CD14-positive monocyte (primary cell): ENCODE measurements around the gene DOCK1. TPM values are rescaled to one million over a fixed set of nuclear protein-coding genes. Genes with fewer than 3 reads are reported as not detected.

ENCODE experiments used
- DNase-seq, 3 donors: peaks; one replicate each; pipeline ENCODE4 v3.0.0-alpha.2; 2011 to 2022
- H2AFZ ChIP-seq: 2 replicates; pipeline ENCODE4 v1.6.0; 2012; ENCODE audit warnings: mild to moderate bottlenecking, low read depth, low read length, inconsistent platforms; ENCODE audit not compliant: insufficient read depth, poor library complexity, severe bottlenecking
- H3K27ac ChIP-seq, 2 donors: 1 replicate in 1 of 2; 2 replicates in 1 of 2; pipeline ENCODE4 v1.5.1; 2012 to 2013; ENCODE audit warnings: low read length in 2 of 2, control low read depth in 1 of 2, inconsistent platforms in 1 of 2, low read depth in 1 of 2, mild to moderate bottlenecking in 1 of 2
- H3K27me3 ChIP-seq, 2 donors: one replicate each; pipeline versions ENCODE4 v1.6.0 to v1.6.1; 2011 to 2013; ENCODE audit warnings: low read length in 2 of 2; ENCODE audit not compliant: control insufficient read depth in 2 of 2, insufficient read depth in 2 of 2
- H3K36me3 ChIP-seq, 2 donors: replicated peaks in 1 of 2; 1 replicate in 1 of 2; 2 replicates in 1 of 2; pipeline versions ENCODE4 v1.5.1 to v1.6.1; 2012 to 2013; ENCODE audit warnings: low read length in 2 of 2, control low read depth in 1 of 2, inconsistent platforms in 1 of 2, mild to moderate bottlenecking in 1 of 2; ENCODE audit not compliant: insufficient read depth in 2 of 2, control insufficient read depth in 1 of 2
- H3K4me1 ChIP-seq, 2 donors: 1 replicate in 1 of 2; 2 replicates in 1 of 2; pipeline versions ENCODE4 v1.5.1 to v1.6.1; 2012 to 2013; ENCODE audit warnings: low read length in 2 of 2, control low read depth in 1 of 2, inconsistent platforms in 1 of 2, mild to moderate bottlenecking in 1 of 2, moderate library complexity in 1 of 2; ENCODE audit not compliant: insufficient read depth in 2 of 2, control insufficient read depth in 1 of 2
- H3K4me2 ChIP-seq: replicated peaks from 2 replicates; pipeline ENCODE3; 2012; ENCODE audit warnings: low read length, moderate library complexity, mild to moderate bottlenecking; ENCODE audit not compliant: poor library complexity, severe bottlenecking; ENCODE audit errors: extremely low read depth
- H3K4me3 ChIP-seq, 3 experiments: fragments of 200-600 bp in 1 of 3; sonication (generic) in 1 of 3; replicated peaks in 1 of 3; 1 replicate in 2 of 3; 2 replicates in 1 of 3; pipeline ENCODE4 v1.5.1; 2011 to 2013; ENCODE audit warnings: low read length in 3 of 3, mild to moderate bottlenecking in 3 of 3, control low read depth in 2 of 3, low read depth in 2 of 3, inconsistent platforms in 1 of 3, moderate library complexity in 1 of 3
- H3K79me2 ChIP-seq: 2 replicates; pipeline ENCODE4 v1.6.0; 2012; ENCODE audit warnings: mild to moderate bottlenecking, control low read depth, inconsistent platforms, low read length, moderate library complexity; ENCODE audit not compliant: insufficient read depth
- H3K9ac ChIP-seq: 2 replicates; pipeline ENCODE4 v1.6.0; 2017; ENCODE audit warnings: low read length, mild to moderate bottlenecking; ENCODE audit not compliant: insufficient read depth, poor library complexity, severe bottlenecking
- H3K9me3 ChIP-seq, 2 donors: replicated peaks in 1 of 2; 1 replicate in 1 of 2; 2 replicates in 1 of 2; pipeline versions ENCODE4 v1.5.1 to v1.6.1; 2012 to 2013; ENCODE audit warnings: low read length in 2 of 2, control low read depth in 1 of 2; ENCODE audit not compliant: control insufficient read depth in 1 of 2, insufficient read depth in 1 of 2
- H4K20me1 ChIP-seq: 2 replicates; pipeline ENCODE4 v1.6.0; 2012; ENCODE audit warnings: mild to moderate bottlenecking, low read length, control low read depth, moderate library complexity; ENCODE audit not compliant: insufficient read depth
- H3K27ac Mint-ChIP-seq, 7 donors: one replicate each; pipeline ENCODE4 v1.8.0; 2020; ENCODE audit warnings: mild to moderate bottlenecking in 7 of 7, mixed read lengths in 7 of 7, moderate library complexity in 6 of 7, inconsistent platforms in 2 of 7
- H3K27me3 Mint-ChIP-seq, 3 donors: one replicate each; pipeline ENCODE4 v1.8.0; 2021 to 2022; ENCODE audit warnings: low read depth in 3 of 3, mild to moderate bottlenecking in 3 of 3, mixed read lengths in 3 of 3, moderate library complexity in 3 of 3, inconsistent platforms in 1 of 3
- H3K36me3 Mint-ChIP-seq, 2 donors: one replicate each; pipeline ENCODE4 v1.8.0; 2020; ENCODE audit warnings: mixed read lengths in 2 of 2, inconsistent platforms in 1 of 2, mild to moderate bottlenecking in 1 of 2
- H3K4me1 Mint-ChIP-seq: one replicate; pipeline ENCODE4 v1.8.0; 2020; ENCODE audit warnings: mild to moderate bottlenecking, mixed read lengths
- H3K4me3 Mint-ChIP-seq, 2 donors: one replicate each; pipeline ENCODE4 v1.8.0; 2020; ENCODE audit warnings: mild to moderate bottlenecking in 2 of 2, mixed read lengths in 2 of 2, moderate library complexity in 1 of 2
- H3K9me3 Mint-ChIP-seq, 7 donors: one replicate each; pipeline ENCODE4 v1.8.0; 2020 to 2022; ENCODE audit warnings: mixed read lengths in 7 of 7, mild to moderate bottlenecking in 6 of 7, moderate library complexity in 6 of 7, inconsistent platforms in 2 of 7
- CTCF ChIP-seq: fragments of 200-600 bp; IDR thresholded peaks from one replicate; pipeline ENCODE4 v1.8.0; 2022; ENCODE audit warnings: antibody characterized with exemption, mild to moderate bottlenecking
- WGBS: methylation state at CpG from one replicate; pipeline ENCODE4 v1.1.5; 2013; ENCODE audit warnings: missing lambda C conversion rate; ENCODE audit not compliant: insufficient coverage; 5-methylcytosine and 5-hydroxymethylcytosine counted together
- intact Hi-C, 2 donors: fragments of 100-400 bp; cut with micrococcal nuclease; formaldehyde crosslinking; loops; one replicate each; pipeline versions ENCODE4 v1.15.0 to v1.15.1; 2023
- polyA plus RNA-seq, 3 donors: library from polyadenylated mRNA; depleted of rRNA in 1 of 3; unstranded in 2 of 3; stranded (reverse) in 1 of 3; fragments of 300-500 nt in 2 of 3; fragments of >200 nt in 1 of 3; fragmentation: Illumina TruSeq in 2 of 3; gene quantifications; 1 replicate in 2 of 3; 2 replicates in 1 of 3; pipeline ENCODE4 v1.2.3, GENCODE V29; 2012 to 2021

Gene DOCK1
- polyA plus RNA-seq, 3 donors, result 0.31 to 0.35 TPM; not detected in 1

GRCh38 chr10:127067542-127068194 lies 162.4 kb downstream of the DOCK1 start:
- no peak overlapping the region for H2AFZ ChIP-seq
- WGBS, result 100% methylated on average over 3 of the region's 4 CpGs
- H3K27ac Mint-ChIP-seq, result no peak overlapping the region
- H3K79me2 ChIP-seq, result no peaks in the 10 kb centered on the region
- intact Hi-C loops, result no loop called here
- no peak overlapping the region for H3K9ac ChIP-seq
- H3K27me3 Mint-ChIP-seq, result peaks cover 0 to 7% (median 1%) of the 10 kb centered on the region in 3 donors
- H3K36me3 Mint-ChIP-seq, result no peaks in the 10 kb centered on the region
- no peaks in the 10 kb centered on the region for H4K20me1 ChIP-seq
- no peak overlapping the region for H3K4me2 ChIP-seq
- DNase-seq, result no peak
- no peaks in the 10 kb centered on the region for H3K27me3 ChIP-seq
- H3K27ac ChIP-seq, result no peak overlapping the region
- H3K36me3 ChIP-seq, result no peaks in the 10 kb centered on the region
- no peak overlapping the region for H3K4me3 Mint-ChIP-seq
- no peaks in the 10 kb centered on the region for H3K9me3 ChIP-seq
- H3K4me1 Mint-ChIP-seq, result no peaks in the 10 kb centered on the region
- H3K4me3 ChIP-seq, result no peak overlapping the region
- TF ChIP-seq CTCF, result no peak
- H3K9me3 Mint-ChIP-seq, result peaks cover 0 to 8% (median 3%) of the 10 kb centered on the region in 7 donors
- no peaks in the 10 kb centered on the region for H3K4me1 ChIP-seq

- no peaks in the 10 kb centered on the region for H3K9me3 ChIP-seq
- TF ChIP-seq CTCF, result no peak
- Mint-ChIP-seq H3K27me3 (peaks cover 0 to 7% (median 1%) of the 10 kb centered on the region in 3 donors), H3K27ac (no peak overlapping the region), H3K9me3 (peaks cover 0 to 8% (median 3%) of the 10 kb centered on the region in 7 donors), H3K4me3 (no peak overlapping the region), H3K36me3 (no peaks in the 10 kb centered on the region), H3K4me1 (no peaks in the 10 kb centered on the region)
- no peaks in the 10 kb centered on the region for H4K20me1 ChIP-seq
- intact Hi-C loops, result no loop called here
- no peak overlapping the region for H3K9ac ChIP-seq
- no peaks in the 10 kb centered on the region for H3K27me3 ChIP-seq
- H3K27ac ChIP-seq, result no peak overlapping the region
- H3K36me3 ChIP-seq, result no peaks in the 10 kb centered on the region
- H2AFZ ChIP-seq, result no peak overlapping the region
- no peak overlapping the region for H3K4me2 ChIP-seq
- DNase-seq, result no peak
- H3K4me1 ChIP-seq, result no peaks in the 10 kb centered on the region
- H3K79me2 ChIP-seq, result no peaks in the 10 kb centered on the region
- H3K4me3 ChIP-seq, result no peak overlapping the region
Observed at GRCh38 chr10:127068485-127068884, 163.3 kb downstream of the DOCK1 start.
